ENCODE measurements around the gene NTNG2. TPM values are rescaled to one million over a fixed set of nuclear protein-coding genes. Genes with fewer than 3 reads are reported as not detected.
"Not testable (repeated sequence)": the region's sequence is repeated elsewhere in the genome, so short reads cannot be mapped to it uniquely, and the experiment has no call there.

The NTNG2 gene, protein sequence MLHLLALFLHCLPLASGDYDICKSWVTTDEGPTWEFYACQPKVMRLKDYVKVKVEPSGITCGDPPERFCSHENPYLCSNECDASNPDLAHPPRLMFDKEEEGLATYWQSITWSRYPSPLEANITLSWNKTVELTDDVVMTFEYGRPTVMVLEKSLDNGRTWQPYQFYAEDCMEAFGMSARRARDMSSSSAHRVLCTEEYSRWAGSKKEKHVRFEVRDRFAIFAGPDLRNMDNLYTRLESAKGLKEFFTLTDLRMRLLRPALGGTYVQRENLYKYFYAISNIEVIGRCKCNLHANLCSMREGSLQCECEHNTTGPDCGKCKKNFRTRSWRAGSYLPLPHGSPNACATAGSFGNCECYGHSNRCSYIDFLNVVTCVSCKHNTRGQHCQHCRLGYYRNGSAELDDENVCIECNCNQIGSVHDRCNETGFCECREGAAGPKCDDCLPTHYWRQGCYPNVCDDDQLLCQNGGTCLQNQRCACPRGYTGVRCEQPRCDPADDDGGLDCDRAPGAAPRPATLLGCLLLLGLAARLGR
- total RNA-seq (2014; rRNA removed; shearing (Covaris generic)), result 1.2 and 2.3 TPM in 2 replicates

DNA sequence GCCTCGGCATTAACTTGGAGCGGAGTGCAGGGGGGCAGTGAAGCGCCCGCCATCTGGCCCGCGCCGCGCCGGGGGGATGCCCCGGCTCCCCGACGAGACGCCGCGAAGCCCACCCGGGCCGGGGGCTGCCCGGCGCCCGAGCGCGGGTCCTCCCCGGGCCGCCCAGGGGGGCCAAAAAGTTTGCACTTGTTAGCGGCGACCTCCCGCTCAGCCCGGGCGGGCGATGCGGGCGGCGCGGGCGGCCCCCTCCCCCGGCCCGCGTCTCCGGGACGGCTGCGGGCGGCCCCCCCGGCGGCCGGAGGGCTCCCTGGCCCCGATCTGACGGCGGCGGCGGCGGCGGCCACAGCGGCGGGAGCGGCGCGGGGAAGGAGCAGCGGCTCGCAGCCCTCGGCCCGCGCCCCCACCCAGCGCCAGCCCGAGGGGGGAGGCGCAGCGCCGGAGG, at the start of gene NTNG2:
Gene NTNG2 (plus strand): TSS at position 316 of the 442 bp plus-strand sequence. CDS start 4,774 bp downstream, outside the sequence.
- peak within 1 kb of the TSS; percentile 49 for H3K4me3 ChIP-seq (ENCODE audit: insufficient read depth, low read depth, low read length)
- no peaks in the 10 kb centered on the region for H3K36me3 ChIP-seq (replicated peaks; ENCODE audit: control insufficient read depth, insufficient read depth, low read length)
- peaks cover 73% of the 10 kb centered on the region for H3K27me3 ChIP-seq (ENCODE audit: control insufficient read depth, insufficient read depth, low read length)
- no peak for DNase-seq

DNA sequence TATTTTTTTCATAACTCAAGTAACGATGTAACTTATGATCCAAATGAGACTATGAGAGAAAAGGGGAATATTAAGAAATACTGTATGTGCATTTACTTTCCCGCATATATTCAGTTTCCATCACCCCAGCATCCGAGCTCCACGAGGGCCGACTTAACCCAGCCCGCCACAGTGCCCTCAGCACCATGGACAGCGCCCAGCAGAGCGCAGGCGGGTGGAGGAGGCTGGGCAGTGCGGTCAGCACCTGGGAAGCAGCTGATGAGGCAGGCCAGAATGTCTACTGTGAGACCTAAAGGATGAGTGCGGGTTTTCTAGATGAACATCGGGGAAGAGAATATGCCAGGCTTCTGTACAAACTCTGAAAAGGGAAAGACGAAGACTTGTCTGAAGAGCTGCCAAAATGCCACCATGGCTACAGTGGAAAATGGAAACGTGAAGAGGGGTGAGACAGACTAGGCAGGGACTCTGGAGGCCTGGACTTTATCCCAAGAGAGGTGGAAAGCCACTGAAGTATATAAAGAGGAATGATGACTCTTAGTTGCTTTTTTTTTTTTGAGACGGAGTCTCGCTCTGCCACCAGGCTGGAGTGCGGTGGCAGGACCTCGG, 47.7 kb upstream of the NTNG2 start:
- H3K36me3 ChIP-seq (replicated peaks; ENCODE audit: control insufficient read depth, insufficient read depth, low read length), result no peaks in the 10 kb centered on the region
- no peak overlapping the region for H3K4me3 ChIP-seq (ENCODE audit: insufficient read depth, low read depth, low read length)
- no peaks in the 10 kb centered on the region; the same call in 1 of the 2 replicates for H3K27me3 ChIP-seq (ENCODE audit: control insufficient read depth, insufficient read depth, low read length)
- DNase-seq, result peak; percentile 89

DNA sequence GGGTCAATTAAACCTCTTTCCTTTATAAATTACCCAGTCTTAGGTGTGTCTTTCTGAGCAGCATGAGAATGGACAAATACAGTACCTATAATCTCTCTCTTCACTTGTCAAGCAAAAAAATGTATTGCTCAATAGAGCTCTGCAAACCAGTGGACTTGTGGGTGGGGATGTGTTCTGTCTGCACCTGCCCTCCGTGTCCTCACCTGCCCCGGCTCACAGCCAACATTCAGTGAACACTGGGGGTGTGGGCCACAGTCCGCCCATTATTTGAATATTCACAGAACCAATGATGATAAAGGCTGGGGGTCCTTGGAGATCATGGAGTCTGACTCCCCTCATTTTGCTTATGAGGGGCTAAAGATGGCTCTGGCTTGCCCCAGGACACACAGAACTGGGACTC, 45.3 kb upstream of the NTNG2 start:
- no peak for DNase-seq
- Histone ChIP-seq H3K36me3 (replicated peaks; ENCODE audit: control insufficient read depth, insufficient read depth, low read length) (no peaks in the 10 kb centered on the region), H3K4me3 (ENCODE audit: insufficient read depth, low read depth, low read length) (no peak overlapping the region), H3K27me3 (ENCODE audit: control insufficient read depth, insufficient read depth, low read length) (no peaks in the 10 kb centered on the region; the same call in 1 of the 2 replicates)

DNA sequence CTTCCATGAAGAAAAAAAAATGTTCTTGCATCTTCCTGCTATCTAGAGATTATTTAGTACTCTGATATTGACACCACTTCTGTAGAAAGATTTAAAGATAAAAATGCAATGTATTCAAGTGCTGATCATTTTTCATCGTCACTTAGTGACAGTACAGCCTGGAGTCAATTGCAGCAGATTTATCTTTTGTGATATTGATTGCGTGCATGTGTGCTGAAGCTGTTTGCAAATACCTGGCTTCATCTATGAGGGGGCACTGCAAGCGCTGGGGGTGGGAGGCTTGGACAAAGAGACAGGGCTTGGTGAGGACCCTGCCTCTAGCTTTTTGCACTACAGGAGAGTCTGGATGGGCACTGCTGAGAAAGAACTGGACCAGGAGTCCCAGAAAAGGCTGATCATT, 44.2 kb upstream of the NTNG2 start:
- Histone ChIP-seq H3K36me3 (replicated peaks; ENCODE audit: control insufficient read depth, insufficient read depth, low read length) (no peaks in the 10 kb centered on the region), H3K27me3 (ENCODE audit: control insufficient read depth, insufficient read depth, low read length) (no peaks in the 10 kb centered on the region; the same call in 1 of the 2 replicates), H3K4me3 (ENCODE audit: insufficient read depth, low read depth, low read length) (no peak overlapping the region)
- DNase-seq, result no peak

DNA sequence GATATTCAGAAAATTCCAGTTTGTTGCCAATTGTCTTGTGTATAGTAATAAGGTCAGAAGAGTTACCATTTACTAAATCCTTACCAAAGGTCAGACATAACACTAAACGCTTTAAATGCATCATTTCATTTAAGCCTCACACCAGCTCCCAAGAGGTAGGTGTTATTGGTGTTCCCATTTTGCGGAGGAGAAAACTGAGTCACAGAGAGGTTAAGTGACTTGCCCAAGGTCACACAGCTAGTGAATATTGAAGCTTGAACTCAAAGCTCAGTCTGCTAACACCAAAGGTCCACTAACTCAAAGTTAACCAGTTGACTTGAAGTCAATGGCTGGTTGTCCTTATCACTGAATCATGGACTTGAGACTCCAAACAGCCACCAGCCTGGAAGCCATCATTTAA, 40.8 kb upstream of the NTNG2 start:
- no peak for DNase-seq
- H3K36me3 ChIP-seq (replicated peaks; ENCODE audit: control insufficient read depth, insufficient read depth, low read length), result no peaks in the 10 kb centered on the region
- no peak overlapping the region for H3K4me3 ChIP-seq (ENCODE audit: insufficient read depth, low read depth, low read length)
- H3K27me3 ChIP-seq (ENCODE audit: control insufficient read depth, insufficient read depth, low read length), result peaks cover 2% of the 10 kb centered on the region; the same call in 1 of the 2 replicates

DNA sequence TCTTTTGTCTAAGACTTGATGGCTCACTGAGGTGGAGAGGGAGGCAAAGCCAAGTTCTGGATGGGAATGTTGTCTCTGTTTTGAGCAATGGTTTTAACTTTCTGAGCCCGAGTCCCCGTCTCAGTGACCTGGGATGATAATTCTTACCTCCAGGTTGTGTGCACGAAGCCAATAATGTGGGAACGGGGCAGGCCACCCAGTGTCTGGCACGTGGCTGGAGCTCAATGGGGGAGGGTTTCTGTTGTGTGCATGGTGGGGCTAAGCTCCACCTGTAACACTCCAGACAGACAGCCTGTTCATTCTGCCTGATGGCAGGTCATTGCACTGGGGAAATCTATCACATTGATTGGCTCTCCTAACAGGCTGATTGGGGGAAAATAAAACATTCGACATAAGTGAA, 37.1 kb upstream of the NTNG2 start:
- peaks cover 2% of the 10 kb centered on the region; the same call in 1 of the 2 replicates for H3K27me3 ChIP-seq (ENCODE audit: control insufficient read depth, insufficient read depth, low read length)
- H3K36me3 ChIP-seq (replicated peaks; ENCODE audit: control insufficient read depth, insufficient read depth, low read length), result no peaks in the 10 kb centered on the region
- DNase-seq, result no peak
- H3K4me3 ChIP-seq (ENCODE audit: insufficient read depth, low read depth, low read length), result no peak overlapping the region

DNA sequence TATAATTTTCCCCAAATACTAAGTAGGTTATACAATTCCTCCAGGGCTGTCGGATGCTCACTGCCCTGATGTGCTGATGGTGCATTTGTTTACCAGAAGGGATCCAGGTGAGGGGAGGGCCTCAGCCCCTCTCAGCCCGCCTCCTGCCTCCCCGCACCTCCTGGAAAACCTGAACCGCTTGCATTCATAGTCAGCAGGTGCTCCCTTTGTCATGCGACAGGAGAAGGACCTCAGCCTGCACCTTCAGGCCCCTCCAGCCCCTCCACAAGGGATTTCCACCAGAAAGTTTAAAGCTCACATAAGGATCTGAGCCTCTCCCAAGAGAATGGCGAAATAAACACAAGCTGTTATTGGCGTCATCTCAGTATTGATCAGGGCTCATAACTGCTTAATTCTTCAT, 36.5 kb upstream of the NTNG2 start:
- DNase-seq, result peak; percentile 82
- H3K27me3 ChIP-seq (ENCODE audit: control insufficient read depth, insufficient read depth, low read length), result peaks cover 2% of the 10 kb centered on the region; the same call in 1 of the 2 replicates
- H3K36me3 ChIP-seq (replicated peaks; ENCODE audit: control insufficient read depth, insufficient read depth, low read length), result no peaks in the 10 kb centered on the region
- no peak overlapping the region for H3K4me3 ChIP-seq (ENCODE audit: insufficient read depth, low read depth, low read length)

DNA sequence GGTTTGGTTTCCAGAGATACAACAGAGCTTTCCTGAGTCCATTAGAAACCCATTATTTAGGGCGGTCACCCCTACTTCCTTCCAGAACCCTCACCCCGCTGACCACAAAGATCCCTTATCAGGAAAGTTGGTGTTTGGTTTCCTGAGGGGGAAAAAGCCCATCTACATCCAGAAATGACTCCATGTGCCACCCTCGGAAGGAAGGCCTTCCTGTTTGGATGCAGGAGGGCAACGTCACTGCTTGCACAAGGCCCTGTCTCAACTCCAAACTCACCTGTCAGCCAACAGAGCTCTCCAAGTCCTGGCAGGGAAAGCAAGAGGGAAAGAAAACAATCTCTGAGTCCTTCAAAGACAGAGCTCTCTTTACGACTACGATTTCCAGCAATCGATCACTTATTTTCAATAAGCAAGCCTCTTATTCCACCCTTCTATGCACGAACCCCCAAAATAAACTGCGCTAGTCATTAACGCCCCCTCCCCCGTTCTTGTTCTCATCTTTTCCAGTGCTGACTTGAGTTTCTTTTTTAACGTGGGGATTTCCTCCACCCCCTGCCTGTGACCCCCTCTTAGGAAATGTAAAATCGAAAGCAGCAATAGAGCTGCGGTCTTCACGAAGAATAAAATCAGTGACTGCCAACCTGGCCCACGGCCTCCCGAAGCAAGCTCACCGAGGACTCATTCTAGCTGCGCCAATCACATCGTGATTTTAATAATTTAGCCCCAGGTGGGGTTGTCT, 35.7 kb upstream of the NTNG2 start:
- Histone ChIP-seq H3K27me3 (ENCODE audit: control insufficient read depth, insufficient read depth, low read length) (peaks cover 2% of the 10 kb centered on the region; the same call in 1 of the 2 replicates), H3K36me3 (replicated peaks; ENCODE audit: control insufficient read depth, insufficient read depth, low read length) (no peaks in the 10 kb centered on the region), H3K4me3 (ENCODE audit: insufficient read depth, low read depth, low read length) (no peak overlapping the region)
- peak; percentile 43 for DNase-seq

DNA sequence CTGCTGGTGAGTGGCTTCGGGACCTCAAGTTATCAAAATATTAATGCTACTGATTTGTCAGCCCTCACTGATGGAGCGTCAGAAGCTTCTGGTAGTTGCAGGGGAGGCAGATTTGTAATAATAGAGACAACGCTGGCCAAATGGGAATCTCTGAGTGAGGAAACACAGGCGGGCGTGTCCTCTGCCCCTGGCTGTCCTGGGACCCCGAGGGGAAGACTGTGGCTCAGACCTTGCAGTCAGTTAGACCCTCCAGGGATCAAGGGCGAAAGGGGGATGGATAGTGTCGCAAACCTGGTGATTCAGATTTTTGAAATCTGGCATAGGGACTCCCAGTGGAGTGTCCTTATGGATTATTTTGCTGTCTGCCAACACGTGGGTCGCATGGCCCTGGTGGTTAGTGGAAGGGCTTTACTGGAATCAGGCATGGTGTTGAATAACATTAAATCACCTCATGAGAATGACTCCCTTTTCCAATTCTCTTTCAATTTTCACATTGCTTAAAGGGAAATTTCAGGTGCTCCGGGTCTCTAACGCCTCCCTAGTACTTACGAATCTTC, 35.1 kb upstream of the NTNG2 start:
- peak; percentile 47 for DNase-seq
- no peaks in the 10 kb centered on the region for H3K36me3 ChIP-seq (replicated peaks; ENCODE audit: control insufficient read depth, insufficient read depth, low read length)
- peaks cover 2% of the 10 kb centered on the region; the same call in 1 of the 2 replicates for H3K27me3 ChIP-seq (ENCODE audit: control insufficient read depth, insufficient read depth, low read length)
- H3K4me3 ChIP-seq (ENCODE audit: insufficient read depth, low read depth, low read length), result no peak overlapping the region

DNA sequence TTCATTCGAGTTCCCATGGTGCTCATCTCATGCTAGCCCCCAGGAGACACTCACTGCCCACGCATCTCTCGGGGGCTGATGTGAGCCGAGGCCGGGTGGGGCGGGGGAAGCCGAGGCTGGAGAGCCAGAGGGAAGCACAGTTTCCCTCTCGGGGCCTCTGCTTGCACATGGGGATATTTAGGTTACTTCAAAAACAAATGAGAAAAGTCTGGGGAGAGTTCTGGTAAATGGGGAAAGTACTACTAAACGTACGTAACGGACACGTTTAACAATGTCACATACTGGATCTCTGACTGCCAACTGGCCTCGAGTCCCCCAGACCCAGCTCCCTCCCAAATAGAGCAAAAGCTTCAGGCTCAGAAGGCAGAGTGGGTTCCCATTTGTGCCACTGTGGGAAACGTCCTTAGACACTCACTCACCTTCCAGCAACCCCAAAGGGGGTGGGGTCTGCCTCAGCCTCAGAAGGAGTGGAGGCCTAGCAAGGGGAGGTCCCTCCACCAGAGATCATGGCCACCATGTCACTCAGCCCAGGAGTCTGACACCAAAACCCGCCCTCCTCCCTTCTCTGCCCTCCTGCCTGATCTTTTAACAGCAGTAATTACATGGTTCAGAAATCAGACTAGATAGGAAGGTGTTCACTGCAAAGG, 33.8 kb upstream of the NTNG2 start:
- H3K27me3 ChIP-seq (ENCODE audit: control insufficient read depth, insufficient read depth, low read length), result peaks cover 2% of the 10 kb centered on the region; the same call in 1 of the 2 replicates
- H3K36me3 ChIP-seq (replicated peaks; ENCODE audit: control insufficient read depth, insufficient read depth, low read length), result no peaks in the 10 kb centered on the region
- DNase-seq, result peak; percentile 54

DNA sequence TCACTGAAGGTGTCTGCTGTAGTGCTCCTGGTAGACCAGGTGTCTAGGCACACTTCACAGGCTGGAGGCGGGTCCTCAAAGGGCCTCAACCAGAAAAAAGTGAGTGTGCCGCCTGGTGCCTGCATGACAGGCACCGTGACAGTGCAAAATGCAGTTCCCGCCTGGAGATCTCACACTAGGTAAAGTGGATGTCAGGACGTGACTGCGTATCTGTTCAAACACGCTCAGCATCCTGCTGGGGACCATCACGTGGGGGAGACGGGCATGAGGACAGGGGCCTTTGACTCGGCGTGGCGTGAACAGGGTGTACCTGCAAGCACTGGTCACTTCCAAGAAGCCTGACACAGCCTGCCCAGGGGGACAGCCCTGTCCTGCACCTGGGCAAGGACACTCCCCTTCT, 32.3 kb upstream of the NTNG2 start:
- no peaks in the 10 kb centered on the region for H3K36me3 ChIP-seq (replicated peaks; ENCODE audit: control insufficient read depth, insufficient read depth, low read length)
- peak; percentile 40 for DNase-seq
- peaks cover under 1% of the 10 kb centered on the region; the same call in 1 of the 2 replicates for H3K27me3 ChIP-seq (ENCODE audit: control insufficient read depth, insufficient read depth, low read length)
- H3K4me3 ChIP-seq (ENCODE audit: insufficient read depth, low read depth, low read length), result no peak overlapping the region

More for the DNA sequence above, 33.8 kb upstream of the NTNG2 start:
- no peak overlapping the region for H3K4me3 ChIP-seq (ENCODE audit: insufficient read depth, low read depth, low read length)

DNA sequence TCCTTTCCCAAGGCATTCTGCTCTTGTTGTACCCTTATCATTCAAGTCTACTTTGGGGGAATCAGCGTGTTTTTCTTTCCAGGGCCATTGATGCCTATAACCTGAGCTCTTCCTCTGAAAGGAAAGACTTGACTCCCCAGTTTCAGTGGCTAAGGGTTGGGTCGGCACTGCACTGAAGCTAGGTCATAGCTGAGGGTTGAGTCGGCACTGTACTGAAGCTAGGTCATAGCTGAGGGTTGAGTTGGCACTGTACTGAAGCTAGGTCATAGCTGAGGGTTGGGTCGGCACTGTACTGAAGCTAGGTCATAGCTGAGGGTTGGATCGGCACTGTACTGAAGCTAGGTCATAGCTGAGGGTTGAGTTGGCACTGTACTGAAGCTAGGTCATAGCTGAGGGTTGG, 27.8 kb upstream of the NTNG2 start:
- not testable (repeated sequence) for DNase-seq; H3K27me3 ChIP-seq (ENCODE audit: control insufficient read depth, insufficient read depth, low read length); H3K4me3 ChIP-seq (ENCODE audit: insufficient read depth, low read depth, low read length); H3K36me3 ChIP-seq (replicated peaks; ENCODE audit: control insufficient read depth, insufficient read depth, low read length)

DNA sequence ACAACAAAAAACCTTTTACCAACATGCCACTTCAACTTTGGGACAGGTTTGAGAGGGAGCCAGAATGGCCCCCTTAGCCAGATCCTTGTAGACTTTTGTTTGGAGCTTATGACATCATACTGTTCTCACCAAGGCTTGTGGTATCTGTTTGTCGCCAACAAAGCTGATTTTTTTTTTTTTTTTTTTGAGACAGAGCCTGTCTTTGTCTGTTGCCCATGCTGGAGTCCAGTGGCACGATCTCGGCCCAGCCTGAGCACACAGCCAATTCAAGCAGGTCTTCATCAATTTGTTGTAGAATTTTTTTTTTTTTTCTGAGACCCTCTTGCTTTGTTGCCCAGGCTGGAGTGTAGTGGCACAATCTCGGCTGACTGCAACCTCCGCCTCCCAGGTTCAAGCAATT, 26.4 kb upstream of the NTNG2 start:
- Histone ChIP-seq H3K27me3 (ENCODE audit: control insufficient read depth, insufficient read depth, low read length) (peaks cover 2% of the 10 kb centered on the region; the same call in 1 of the 2 replicates), H3K36me3 (replicated peaks; ENCODE audit: control insufficient read depth, insufficient read depth, low read length) (no peaks in the 10 kb centered on the region), H3K4me3 (ENCODE audit: insufficient read depth, low read depth, low read length) (no peak overlapping the region)
- DNase-seq, result no peak

All from H7 (cell line).